ENCODE data around the gene AP4E1.
"Not testable (repeated sequence)": the region's sequence is repeated elsewhere in the genome, so short reads cannot be mapped to it uniquely, and the experiment has no call there.

AP4E1 gene

GRCh38 chr15:51024735-51025453 is 116.4 kb downstream of the AP4E1 start:
- peak; percentile 18 for DNase-seq (ENCODE audit: low spot score)

DNA sequence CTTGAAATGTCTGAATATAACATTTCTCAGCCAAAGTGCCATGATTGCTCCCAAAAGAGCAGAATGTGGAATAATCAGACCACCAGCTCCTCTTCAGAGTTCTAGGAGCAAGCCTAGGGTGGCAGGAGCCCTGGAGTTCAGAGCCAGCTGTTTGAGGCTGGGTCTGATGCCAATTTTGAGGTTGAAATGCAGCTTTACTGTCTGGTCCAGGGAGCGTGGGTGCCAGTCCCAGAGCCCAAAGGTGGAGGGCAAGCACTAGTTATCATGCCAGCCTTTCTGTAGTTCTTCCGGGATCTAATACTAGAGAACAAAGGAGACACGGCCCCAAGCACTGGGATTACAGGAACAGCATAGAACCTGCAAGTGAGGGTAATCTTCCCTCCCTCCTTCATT is 117.0 kb downstream of the AP4E1 start:
- DNase-seq (ENCODE audit: low spot score): no peak

DNA sequence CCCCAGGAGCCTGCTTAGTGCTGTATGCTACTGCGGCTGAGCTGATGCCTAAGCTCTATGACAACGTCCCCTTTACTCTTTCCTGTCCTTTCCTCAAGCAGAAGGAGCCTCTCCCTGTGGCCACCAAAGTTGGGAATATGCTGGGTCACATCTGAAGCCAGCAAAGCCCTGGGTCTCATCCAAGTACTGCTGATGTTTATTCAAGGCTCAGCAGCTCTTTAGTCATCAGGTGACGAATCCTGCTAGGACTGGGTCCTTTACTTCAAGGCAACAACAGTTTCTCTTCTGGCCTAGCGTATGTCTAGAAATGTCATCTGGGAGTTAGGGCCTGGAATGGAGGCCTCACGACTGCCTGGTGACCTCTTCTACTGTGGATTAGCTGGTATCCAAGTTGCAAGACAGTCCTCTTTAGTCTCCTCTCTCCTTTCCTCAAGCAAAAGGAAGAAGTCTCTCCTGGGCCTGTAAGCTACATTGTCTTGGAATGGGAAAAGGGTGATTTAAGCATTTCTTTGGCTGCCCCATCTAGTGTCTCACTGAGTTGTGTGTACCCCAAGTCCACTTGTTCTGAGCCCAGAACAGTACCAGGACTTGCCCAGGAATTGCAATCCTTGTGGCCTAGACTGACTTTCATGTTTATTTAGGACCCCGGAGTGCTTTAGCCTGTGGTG is 122.3 kb downstream of the AP4E1 start:
- peak; percentile 63 for DNase-seq (ENCODE audit: low spot score)

GRCh38 chr15:51037474-51037873 is 129.0 kb downstream of the AP4E1 start:
- not testable (repeated sequence) for DNase-seq (ENCODE audit: low spot score)

DNA sequence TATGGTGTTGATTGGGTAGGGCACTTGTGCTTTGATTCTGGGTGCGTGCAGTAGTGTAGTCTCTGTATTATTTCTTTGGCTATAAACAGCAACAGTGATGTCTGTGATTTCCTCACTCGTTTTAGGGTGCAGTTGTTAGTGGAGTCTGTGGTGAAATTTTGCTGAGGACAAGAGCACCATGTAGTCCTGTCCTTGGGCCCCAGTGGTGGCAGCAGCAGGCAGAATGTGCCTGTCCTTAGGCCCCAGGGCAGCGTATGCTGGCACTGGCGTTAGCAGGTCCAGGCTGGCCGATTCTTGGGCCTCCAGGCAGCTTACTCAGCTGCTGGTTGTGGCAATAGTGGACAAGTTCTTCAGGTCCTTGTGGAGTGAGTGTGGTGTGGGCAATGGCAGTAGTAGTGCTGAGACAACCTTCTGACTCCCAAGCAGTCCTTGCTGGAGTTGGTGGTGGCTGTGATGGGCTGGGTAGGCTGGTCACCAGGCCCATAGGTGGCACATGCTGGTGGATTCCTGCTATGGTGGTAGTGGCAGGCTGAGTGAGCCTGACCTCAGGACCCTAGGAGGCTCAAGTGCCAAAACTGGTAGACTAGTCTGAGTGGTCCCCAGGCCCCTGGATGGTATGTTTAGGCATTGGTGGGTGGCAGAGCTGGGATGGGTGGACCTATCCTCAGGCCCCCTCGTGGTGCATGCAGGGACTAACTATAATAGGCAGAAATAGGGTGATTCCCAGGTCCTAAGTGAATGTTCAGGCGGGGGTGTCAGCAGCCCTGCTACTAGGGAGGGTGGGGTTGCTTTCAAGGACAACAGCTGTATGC is 129.9 kb downstream of the AP4E1 start:
- DNase-seq (ENCODE audit: low spot score): no peak

- DNase-seq (ENCODE audit: low spot score): no peak
Observed at GRCh38 chr15:51038974-51039319, 130.5 kb downstream of the AP4E1 start.

DNA sequence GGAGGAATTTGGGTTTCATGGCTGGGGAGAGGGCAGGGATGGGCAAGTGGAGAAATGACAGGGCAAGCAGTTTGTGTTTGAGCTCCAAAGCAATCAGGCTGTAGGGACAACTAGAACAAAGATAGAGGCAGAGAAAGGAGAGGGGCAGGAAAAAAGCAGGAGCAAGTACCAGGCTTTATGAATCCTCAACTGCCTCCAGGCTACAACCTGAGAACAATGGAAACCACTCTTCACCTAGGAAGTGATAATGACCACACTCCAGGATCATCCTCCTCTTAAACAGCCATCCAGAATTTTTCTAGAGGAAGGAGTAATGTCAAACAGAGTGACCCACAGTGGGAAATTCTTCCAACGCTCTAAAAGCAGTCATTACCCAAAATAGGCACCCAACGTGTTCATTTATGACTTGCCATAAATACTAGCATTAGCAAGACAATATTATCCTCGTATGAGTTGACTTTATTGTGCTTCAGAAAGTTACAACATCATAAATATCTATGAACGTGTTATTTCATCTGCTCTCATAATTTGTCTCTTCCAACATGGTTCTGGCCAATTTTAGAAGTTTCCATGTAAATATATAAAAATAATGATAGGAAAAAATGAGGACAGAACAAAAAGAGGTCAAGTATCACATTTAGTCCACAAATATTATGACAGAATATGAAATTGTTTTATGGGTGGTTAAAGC is 135.7 kb downstream of the AP4E1 start:
- DNase-seq (ENCODE audit: low spot score): no peak

DNA sequence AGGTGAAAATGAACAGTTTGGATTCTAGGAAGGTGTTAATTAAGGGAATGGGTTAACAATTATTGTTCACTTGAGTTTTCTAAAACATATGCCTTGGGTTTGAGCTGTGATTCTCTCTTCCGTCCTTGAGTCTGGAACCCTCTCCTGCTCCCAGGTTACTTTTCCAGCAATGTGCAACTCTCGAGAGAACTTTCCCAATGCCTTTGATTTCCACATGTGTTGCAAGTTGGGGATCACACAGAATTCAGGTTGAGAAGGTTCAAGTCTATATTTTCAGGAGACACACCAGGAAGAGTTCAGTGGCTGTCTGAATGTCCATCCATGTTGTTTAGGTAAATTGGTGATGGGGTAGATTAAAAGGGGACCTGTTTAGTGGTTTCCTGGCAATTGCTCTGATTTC is 137.5 kb downstream of the AP4E1 start:
- DNase-seq (ENCODE audit: low spot score): no peak

GRCh38 chr15:51046799-51047449 is 138.4 kb downstream of the AP4E1 start:
- DNase-seq (ENCODE audit: low spot score): no peak

DNA sequence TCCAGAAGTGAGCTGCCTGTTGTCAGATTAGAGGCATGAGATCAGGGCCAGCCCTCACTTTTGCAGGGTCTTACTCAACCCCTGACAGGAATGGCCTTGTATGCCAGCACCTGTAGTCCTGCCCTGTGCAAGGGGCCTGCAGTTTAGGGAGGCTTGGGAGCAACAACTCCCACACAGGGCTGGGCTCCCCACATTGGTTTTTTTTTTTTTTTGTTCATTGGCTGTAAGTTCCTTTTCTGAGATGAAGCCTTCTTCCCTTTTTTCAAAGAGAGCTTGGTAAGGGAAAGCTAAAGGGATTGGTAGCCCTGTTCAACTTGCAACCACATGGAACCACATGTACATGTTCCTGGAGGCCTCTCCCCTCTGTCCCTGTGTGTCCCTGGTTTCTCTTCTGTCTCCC is 139.8 kb downstream of the AP4E1 start:
- DNase-seq (ENCODE audit: low spot score): no peak

DNA sequence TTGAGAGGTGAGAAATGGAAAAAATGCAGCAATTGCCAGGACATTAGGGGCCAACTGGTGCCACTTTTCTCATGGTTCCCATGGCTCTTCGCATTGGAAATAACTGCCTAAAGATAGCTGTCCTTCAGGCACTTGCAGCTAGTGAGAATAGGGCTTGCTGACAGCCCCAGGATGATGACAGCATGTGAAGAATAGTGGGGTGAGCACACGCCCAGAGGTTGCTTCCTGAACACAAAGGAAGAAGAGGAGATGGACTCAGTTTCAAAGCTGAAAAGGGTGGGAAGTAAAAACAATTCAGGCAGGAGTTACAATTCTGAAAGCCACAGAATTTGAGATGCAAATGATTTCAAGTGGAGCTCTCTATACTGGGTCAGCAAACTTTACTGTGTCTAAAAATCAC is 140.6 kb downstream of the AP4E1 start:
- DNase-seq (ENCODE audit: low spot score): no peak

DNA sequence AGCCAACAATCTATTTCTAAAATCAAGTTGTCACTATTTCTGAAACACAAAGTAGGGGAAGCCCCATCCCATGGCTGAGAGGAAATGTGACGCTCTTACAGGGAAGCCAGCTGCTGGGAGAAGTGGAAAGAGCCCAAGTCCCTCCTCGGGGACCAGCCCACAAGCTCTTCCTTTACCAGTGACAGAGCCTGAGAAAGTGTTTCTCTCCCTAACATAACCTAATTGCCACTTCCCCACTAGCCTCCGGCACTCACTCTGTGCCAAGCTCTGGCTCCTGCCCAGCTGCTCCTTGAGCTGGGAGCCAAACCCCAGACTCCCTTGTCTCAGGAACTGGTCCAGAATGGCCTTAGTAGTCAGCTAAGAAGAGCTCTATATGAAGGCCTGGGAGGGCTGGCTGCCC is 143.3 kb downstream of the AP4E1 start:
- no peak for DNase-seq (ENCODE audit: low spot score)

GRCh38 chr15:51053571-51053970 is 145.1 kb downstream of the AP4E1 start:
- no peak for DNase-seq (ENCODE audit: low spot score)

DNA sequence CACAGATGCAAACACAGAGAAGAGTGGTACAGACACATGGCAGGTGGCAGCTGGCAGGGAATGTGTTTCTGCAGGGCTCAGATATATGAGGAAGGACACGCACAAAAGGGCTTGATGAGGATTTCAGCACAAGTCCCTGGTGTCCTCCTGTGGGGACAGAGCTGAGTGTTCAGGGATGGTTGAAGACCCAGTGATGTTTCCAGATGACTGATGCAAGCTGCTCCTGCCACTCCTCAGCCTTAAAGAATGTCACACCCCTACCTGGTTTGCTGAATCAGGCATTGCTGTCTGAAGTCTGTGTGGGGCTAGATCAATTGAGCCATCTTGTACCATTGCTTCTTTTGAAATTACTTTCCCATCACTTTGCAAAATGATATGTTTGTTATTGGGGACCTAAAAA is 146.1 kb downstream of the AP4E1 start:
- DNase-seq (ENCODE audit: low spot score): no peak

All from kidney tubule cell (primary cell).